GM12874 (cell line): Measurements from ENCODE around the gene ALKBH5.

Experiments used
- CTCF ChIP-seq: IDR thresholded peaks from 2 replicates; pipeline ENCODE4 v1.5.1; 2011; ENCODE audit warnings: low read depth, mild to moderate bottlenecking, control low read depth, low read length, moderate library complexity; ENCODE audit not compliant: insufficient read depth

Gene ALKBH5

GRCh38 chr17:18254888-18255649 is 71.4 kb downstream of the ALKBH5 start:
- TF ChIP-seq CTCF, result no peak

- TF ChIP-seq CTCF, result no peak
These were observed 72.7 kb downstream of the ALKBH5 start for GRCh38 chr17:18256351-18256750.

- no peak for TF ChIP-seq CTCF
These were observed 73.1 kb downstream of the ALKBH5 start for GRCh38 chr17:18256776-18257175.

GRCh38 chr17:18257268-18257981 is 73.8 kb downstream of the ALKBH5 start:
- TF ChIP-seq CTCF, result no peak

GRCh38 chr17:18257982-18258355 is 74.3 kb downstream of the ALKBH5 start:
- no peak for TF ChIP-seq CTCF

- no peak for TF ChIP-seq CTCF
These were observed 74.9 kb downstream of the ALKBH5 start, which contains the start of gene FLII for GRCh38 chr17:18258356-18259038. Gene FLII (minus strand): TSS chr17:18258738. CDS start chr17:18258690, 48 bp downstream.
